NCI-H446 treated with DMSO at 0.1 percent for 48 hours (cell line): ENCODE results near the gene CABP4.
"Not testable (repeated sequence)": the region's sequence is repeated elsewhere in the genome, so short reads cannot be mapped to it uniquely, and the experiment has no call there.

Source experiments
- DNase-seq: peaks from one replicate; lab custom pipeline; 2025; lab: John Stamatoyannopoulos, UW

The CABP4 gene

DNA sequence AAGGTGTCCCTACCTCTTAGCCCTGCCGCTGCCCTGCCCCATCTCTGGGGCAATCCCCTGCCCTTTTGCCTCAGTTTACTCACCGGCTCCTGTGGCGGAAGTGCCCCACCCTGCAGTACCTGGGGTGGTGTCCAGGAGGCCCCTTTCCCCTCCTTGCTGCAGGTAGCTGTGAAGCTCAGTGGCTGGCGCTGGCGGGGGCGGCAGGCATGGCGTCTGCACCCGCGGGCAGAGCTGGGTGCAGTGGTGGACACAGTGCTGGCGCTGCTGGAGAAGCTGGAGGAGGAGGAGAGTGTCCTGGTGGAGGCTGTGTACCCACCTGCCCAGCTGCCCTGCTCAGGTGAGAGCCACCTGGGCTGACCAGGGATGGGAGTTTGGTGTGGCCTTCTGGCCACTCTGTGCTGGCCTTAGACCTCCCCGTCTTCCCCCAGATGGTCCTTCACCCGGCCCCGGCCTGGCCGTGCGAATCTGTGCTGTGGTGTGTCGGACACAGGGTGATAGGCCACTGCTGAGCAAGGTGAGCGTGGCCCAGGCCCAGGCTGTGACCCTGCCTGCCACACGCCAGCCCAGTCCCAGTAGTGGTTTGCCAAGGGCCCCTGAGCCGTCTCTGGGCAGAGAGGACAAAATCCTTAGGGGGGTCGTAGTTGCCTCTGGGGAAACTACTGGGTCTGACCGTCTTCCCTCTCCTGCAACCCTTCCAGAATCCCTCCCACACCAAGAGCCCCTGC lies 35.7 kb upstream of the CABP4 start:
- no peak for DNase-seq

DNA sequence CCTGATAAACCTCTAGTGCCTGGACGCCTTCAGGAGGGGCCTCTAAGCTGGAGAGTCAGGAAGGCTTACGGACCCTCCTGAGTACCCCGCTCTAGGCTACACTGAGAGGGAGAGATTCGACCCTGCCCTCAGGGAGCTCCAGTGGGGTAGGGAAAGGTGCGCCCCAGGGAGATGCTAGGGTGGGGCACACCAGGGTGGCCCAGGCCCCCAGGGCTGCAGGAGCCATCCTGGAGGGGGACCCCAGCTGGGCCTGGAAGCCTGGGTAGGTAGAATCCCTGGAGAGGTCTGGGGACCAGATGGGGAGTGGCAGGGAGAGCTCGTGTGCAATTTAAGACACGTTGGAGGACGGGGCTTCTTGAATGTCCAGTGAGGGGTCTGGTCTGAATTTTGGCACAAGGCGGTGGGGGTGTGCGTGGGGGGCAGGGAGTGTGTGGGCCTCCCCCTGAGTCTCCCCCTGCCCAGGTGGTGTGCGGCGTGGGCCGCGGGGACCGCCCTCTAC lies 35.0 kb upstream of the CABP4 start:
- DNase-seq, result no peak

DNA sequence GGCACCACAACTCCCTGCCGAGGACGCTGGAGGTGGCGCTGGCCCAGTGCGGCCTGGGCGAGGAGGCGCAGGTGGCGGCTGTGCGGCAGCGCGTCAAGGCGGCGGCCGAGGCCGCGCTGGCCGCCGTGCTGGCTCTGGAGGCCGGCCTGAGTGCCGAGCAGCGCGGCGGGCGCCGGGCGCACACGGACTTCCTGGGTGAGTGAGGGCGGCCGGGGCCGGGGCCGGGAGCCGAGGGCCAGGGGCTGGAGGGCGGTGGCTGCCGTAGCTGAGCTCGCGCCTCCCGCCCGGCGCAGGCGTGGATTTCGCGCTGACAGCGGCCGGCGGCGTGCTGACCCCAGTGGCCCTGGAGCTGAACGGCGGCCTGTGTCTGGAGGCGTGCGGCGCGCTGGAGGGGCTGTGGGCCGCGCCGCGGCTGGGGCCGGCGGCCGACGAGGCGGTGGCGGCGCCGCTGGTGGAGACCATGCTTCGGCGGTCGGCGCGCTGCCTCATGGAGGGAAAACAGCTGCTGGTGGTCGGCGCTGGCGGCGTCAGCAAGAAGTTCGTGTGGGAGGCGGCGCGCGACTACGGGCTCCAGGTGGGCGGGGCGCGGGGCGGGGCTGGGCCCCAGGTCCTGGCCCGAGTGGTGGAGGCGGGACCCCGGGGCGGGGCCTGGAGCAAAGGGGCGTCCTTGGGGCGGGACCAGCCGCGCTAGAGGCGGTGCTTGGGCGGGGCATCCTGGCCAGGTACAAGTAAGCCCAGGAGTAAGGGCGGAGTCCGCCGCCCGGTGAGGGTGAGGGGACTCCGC lies 34.3 kb upstream of the CABP4 start:
- peak; percentile 79 for DNase-seq

DNA sequence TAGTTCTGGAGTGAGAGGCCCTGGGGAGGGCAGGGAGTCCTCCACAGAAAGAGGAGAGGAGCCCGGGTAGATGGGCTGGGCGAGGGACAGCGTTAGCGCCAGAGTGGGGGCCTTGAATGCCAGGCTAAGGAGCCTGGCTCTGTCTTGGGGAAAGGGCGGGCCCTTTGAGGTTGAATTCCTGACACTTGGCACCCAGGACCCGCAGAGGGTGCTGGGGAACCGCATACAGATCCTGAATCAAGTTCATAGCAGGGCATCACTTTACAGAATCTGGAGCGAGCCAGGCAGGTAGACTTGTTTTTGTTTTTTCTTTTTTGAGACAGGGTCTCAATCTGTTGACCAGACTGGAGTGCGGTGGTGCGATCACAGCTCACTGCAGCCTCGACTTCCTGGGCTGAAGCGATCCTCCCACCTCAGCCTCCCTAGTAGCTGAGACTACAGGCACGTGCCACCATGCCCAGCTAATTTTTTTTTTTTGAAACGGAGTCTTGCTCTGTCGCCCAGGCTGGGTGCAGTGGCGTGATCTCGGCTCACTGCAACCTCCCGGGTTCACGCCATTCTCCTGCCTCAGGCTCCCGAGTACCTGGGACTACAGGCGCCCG lies 33.6 kb upstream of the CABP4 start:
- no peak for DNase-seq

DNA sequence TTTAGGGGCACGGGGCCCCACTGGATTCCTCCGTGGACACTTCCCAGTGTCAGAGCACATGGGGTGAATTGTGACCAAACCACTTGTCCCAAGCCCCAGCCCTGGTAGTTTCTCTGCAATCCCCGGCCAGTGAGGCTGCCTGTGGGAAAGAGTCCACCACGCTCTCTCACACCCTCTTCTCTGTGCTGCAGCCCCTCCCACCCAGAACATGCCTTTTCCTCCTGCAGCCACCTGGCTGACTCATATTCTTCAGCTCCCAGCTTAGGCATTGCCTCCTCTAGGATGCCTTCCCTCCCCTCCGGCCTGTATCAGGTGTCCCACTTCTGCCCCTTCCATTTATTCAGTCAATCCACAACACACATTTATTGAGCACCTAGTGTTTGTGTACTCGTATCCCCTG lies 32.3 kb upstream of the CABP4 start:
- DNase-seq, result no peak

DNA sequence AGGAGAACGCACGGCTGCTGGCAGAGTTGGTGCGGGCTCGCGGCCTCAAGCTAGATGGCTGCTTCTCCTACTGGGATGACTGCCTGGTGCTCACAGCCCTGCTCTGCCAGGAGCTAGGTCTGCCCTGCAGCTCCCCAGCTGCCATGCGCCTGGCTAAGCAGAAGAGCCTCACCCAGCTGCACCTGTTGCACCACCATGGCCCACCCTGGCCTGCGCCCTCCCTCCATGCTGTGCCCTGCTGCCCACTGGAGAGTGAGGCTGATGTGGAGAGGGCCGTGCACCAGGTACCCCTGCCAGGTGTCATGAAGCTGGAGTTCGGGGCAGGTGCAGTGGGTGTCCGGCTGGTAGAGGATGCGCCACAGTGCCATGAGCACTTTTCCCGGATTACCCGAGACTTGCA lies 31.7 kb upstream of the CABP4 start:
- DNase-seq, result no peak

DNA sequence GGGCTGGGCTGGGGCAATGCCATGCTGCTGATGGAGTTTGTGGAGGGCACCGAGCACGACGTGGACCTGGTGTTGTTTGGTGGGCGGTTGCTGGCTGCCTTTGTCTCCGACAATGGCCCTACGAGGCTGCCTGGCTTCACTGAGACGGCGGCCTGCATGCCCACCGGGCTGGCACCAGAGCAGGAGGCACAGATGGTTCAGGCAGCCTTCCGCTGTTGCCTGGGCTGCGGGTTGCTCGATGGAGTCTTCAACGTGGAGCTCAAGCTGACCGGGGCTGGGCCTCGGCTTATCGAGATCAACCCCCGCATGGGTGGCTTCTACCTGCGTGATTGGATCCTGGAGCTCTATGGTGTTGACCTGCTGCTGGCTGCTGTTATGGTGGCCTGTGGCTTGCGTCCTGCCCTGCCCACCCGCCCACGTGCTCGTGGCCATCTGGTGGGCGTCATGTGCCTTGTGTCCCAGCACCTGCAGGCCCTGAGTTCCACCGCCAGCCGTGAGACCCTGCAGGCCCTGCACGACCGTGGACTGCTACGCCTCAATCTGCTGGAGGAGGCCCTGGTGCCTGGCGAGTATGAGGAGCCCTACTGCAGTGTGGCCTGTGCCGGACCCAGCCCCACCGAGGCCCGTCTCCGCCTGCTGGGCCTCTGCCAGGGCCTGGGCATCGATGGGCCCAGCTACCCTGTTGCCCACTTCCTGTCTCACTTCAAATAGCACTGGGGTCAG lies 31.1 kb upstream of the CABP4 start:
- DNase-seq, result no peak

DNA sequence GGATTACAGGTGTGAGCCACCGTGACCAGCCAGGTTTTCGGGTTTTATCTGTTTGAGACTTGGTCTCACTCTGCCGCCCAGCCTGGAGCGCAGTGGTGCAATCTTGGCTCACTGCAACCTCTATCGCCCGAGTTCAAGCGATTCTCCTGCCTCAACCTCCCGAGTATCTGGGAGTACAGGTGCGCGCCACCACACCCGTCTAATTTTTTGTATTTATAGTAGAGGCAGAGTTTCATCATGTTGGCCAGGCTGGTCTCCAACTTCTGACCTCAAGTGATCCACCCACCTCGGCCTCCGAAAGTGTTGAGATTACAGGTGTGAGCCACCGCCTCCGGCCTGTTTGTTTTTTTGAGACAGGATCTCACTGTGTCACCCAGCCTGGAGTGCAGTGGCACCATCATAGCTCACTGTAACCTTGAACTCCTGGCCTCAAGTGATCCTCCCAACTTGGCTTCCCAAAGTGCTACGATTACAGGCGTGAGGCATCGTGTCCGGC lies 27.7 kb upstream of the CABP4 start:
- not testable (repeated sequence) for DNase-seq

DNA sequence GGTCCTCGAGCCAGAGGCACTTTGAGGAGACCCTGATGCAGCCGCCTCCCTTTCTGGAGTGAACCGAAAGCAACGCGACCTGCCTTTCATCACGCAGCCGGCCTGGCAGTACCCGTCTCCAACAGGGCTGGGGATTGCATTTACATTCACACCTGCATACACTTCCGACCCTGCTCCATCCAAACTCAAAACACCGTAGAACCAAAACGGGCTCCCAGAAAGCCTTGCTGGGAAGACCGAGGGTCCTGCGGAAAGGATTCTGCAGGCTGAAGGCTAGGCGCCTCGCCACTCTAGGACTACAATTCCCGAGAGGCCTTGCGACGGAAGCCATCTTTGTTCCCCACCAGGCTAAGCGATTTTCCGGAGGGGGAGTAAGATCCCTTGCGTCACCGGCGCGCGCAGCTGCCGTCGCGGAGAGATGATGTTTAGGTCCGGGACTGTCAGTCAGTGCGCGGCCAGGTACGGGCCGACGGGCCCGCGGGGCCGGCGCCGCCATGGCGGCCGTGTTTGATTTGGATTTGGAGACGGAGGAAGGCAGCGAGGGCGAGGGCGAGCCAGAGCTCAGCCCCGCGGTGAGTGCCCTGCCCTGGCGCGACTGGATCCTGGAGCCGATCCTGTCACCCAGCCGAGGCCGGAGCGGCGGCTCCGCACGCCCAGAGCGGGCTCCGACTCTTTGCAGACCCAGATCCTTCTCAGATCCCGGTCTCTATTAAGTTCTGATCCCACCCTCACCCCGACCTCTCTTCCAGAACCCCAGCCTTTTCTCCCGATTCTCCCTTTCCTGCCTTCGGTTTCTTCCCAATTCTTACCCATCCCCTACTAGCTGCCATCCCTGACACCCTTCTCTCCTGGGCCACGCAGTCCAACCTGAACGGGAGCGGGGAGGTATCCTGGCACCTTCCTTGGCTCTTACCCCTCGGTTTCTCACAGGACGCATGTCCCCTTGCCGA lies 26.8 kb upstream of the CABP4 start, which contains the start of gene RPS6KB2:
RPS6KB2 (plus strand) TSS at position 443 of the 950 bp plus-strand sequence; CDS start at position 495, 52 bp downstream.
- peak; percentile 94 for DNase-seq

DNA sequence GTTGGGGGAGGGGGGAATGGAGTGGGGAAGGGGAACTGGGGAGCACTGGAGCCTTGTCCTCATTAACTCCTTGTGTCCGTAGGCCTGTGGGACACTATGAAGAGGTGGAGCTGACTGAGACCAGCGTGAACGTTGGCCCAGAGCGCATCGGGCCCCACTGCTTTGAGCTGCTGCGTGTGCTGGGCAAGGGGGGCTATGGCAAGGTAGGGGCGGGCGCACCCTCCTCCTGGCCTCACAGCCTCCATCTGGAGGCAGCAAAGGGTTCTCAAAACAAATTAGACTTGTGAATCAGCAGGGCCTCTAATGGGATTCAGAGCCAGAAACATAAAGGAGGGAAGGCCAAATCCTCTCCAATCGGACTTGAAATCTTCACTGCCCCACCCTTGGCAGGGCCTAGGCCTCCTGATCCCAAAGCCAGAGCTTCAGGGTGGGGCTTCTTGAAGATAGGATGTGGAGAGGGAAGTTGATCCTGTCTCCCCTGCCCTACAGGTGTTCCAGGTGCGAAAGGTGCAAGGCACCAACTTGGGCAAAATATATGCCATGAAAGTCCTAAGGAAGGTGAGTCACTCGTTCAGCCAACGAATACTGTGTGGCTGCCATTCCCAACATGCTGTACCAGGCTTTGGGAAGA lies 26.0 kb upstream of the CABP4 start:
- no peak for DNase-seq

DNA sequence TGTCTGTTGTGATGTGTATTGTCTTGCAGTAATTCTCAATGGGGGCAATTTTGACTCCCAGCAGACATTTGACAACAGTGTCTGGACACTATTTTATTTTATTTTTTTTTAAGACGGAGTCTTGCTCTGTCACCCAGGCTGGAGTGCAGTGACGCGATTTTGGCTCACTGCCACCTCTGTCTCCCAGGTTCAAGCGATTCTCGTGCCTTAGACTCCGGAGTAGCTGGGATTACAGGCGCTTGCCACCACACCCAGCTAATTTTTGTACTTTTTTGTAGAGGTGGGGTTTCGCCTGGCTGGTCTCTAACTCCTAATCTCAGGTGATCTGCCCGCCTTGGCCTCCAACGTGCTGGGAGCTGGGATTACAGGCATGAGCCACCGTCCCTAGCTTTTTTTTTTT lies 25.4 kb upstream of the CABP4 start:
- DNase-seq, result no peak

DNA sequence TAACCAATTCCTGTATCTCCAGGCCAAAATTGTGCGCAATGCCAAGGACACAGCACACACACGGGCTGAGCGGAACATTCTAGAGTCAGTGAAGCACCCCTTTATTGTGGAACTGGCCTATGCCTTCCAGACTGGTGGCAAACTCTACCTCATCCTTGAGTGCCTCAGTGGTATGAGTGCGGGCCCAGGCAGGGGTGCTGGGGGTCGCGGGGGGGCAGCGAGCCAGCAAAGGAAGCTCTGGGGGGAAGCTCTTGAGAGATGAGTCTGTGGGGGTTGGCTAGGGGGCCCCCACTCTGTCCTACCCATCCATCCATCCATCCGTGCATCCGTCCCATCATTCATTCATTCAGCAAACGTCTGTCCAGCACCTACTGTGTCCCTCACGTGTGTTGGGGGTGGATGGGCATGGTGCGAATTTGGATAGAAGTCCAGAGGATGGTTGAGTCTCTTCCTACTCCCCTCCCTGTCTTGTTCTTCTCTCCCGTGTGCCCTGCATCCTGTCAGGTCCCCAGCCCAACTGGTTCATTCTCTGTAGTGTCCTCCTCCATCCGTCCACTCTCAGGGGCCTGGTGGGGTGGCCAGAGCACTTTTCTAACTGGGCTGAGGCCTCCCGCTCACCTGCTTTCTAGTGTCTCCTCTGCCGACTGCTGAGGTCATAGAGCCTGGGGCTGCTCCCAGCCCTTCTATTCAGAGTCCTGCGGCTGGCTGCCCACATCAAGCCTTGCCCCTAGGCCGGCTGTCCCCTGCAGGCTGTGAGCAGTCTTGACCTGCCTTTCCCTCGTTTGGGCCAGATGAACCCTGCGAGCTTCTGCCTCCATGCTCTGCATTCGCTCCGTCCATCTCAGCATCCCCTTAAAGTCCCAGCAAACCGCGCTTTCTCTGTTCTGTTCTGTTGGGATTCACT lies 23.6 kb upstream of the CABP4 start:
- no peak for DNase-seq

DNA sequence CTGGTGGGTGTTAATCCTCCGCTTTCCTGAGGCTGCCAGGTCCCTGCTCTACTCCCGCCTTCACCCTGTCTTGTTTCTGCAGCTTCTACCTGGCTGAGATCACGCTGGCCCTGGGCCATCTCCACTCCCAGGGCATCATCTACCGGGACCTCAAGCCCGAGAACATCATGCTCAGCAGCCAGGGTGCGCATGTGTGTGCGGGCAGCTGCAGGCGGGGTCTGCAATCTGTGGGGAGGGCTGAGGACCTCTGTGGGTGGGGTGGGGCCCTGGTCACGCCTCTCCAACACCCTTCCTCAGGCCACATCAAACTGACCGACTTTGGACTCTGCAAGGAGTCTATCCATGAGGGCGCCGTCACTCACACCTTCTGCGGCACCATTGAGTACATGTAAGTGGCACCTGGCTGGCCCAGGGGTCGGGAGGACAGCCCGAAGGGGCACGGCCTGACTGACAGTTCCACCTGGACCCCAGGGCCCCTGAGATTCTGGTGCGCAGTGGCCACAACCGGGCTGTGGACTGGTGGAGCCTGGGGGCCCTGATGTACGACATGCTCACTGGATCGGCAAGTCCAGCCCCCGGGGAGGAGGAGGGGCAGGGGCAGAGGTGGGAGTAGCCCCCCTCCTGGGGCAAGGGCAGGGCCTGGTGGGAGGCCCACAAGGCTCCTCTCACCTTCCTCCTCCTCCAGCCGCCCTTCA lies 22.4 kb upstream of the CABP4 start:
- DNase-seq, result no peak

DNA sequence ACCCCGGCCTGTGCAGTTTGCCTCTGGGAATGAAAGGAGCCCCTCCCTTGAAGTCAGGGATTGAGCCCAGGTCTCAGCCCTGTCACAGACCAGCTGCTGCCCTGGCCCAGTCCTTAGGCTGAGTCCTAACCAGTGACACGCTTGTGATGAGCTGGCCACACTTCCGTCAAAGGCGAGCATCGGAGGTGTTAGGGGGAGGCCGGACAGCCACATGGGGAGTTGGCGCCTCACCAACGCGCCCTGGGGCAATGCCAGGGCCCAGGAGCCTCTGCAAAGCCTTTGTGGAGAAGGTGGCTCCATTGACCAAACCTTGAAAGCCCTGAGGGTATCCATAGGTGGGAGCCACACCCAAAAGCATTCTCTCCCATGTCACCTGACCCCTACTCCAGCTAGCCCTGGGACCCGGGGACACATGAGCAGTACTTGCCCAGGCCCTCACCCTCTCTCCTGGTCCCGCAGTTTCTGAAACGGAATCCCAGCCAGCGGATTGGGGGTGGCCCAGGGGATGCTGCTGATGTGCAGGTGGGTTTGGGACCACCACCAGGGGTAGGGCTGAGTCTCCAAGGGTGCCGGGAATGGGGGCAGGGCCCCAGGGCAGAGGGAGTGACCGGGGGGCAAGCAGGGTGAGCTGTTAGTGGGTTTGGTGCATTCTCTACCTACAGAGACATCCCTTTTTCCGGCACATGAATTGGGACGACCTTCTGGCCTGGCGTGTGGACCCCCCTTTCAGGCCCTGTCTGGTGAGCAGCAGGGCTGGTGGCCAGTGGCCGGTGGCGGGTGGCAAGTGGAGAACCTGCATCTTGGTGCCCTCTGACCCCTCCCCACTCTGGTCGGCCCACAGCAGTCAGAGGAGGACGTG lies 21.4 kb upstream of the CABP4 start:
- DNase-seq, result no peak

DNA sequence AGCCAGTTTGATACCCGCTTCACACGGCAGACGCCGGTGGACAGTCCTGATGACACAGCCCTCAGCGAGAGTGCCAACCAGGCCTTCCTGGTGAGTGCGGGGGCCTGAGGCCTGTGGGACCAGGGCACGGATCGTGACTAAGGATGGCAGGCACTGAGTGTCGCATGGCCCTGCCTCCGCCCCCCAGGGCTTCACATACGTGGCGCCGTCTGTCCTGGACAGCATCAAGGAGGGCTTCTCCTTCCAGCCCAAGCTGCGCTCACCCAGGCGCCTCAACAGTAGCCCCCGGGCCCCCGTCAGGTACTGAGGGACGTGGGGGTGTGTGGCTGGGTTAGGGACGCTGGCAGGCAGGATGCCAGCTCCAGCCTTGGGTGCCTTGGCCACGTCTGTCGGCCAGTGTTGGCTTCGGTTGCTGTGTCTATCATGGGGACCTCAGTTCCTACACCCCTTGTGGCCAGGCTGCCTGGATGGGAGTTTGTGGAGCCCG lies 20.7 kb upstream of the CABP4 start:
- no peak for DNase-seq

DNA sequence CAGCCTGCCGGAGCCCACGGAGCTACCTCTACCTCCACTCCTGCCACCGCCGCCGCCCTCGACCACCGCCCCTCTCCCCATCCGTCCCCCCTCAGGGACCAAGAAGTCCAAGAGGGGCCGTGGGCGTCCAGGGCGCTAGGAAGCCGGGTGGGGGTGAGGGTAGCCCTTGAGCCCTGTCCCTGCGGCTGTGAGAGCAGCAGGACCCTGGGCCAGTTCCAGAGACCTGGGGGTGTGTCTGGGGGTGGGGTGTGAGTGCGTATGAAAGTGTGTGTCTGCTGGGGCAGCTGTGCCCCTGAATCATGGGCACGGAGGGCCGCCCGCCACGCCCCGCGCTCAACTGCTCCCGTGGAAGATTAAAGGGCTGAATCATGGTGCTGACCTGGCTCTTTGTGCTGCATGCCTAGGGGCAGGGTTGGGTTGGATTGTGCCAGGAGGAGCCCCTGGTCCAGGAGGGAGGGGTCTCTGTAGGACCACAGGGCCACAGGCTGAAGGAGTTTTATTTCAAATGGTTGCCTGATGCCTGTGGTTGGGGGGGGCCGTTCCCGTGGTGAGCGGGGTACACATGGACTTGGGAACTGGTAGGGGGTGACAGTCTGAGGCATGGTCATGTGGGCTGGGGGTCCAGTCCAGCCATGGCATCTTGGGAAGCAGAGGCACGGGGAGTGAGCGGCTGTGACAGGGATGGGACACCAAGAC lies 20.0 kb upstream of the CABP4 start:
- no peak for DNase-seq
